IMR-90 (cell line): ENCODE data around the gene CHRNA1. TPM values are rescaled to one million over a fixed set of nuclear protein-coding genes. Genes with fewer than 3 reads are reported as not detected.
A peak's percentile ranks its signal among the peaks of the same experiment; 100 is the strongest.

Experiments
- ATAC-seq: fragments of 200-7000 bp; cut with Tn5 transposase; 2 replicates; pipeline ENCODE4 v1.9.1; 2020; ENCODE audit warnings: low read depth, mild to moderate bottlenecking, moderate library complexity
- BruUV-seq: library from RNA; stranded (reverse); fragments of 400-500 nt; replicated peaks from 2 replicates; lab custom pipeline; 2021; lab: Mats Ljungman, UMichigan
- CTCF ChIA-PET: fragments of 300-600 bp; formaldehyde crosslinking; extraction: SDS; loops from one replicate; lab custom pipeline; 2021; ENCODE audit warnings: antibody characterized with exemption; lab: Yijun Ruan, JAX
- POLR2A ChIA-PET: fragments of 300-600 bp; sonication (Branson Sonifier 250); formaldehyde crosslinking; loops from one replicate; lab custom pipeline; 2022; ENCODE audit warnings: antibody characterized with exemption; ENCODE audit not compliant: unreplicated experiment; lab: Charles Lee
- DNase-seq: peaks from one replicate; pipeline ENCODE4 v3.0.0; 2013
- H2AFZ ChIP-seq: replicated peaks from 2 replicates; pipeline ENCODE3; 2013; ENCODE audit warnings: low read length, mild to moderate bottlenecking; ENCODE audit not compliant: poor library complexity
- H2AK5ac ChIP-seq: 2 replicates; pipeline ENCODE4 v1.6.1; 2013; ENCODE audit warnings: low read depth, low read length, inconsistent platforms
- H2AK9ac ChIP-seq: replicated peaks from 2 replicates; pipeline ENCODE3; 2013; ENCODE audit warnings: mild to moderate bottlenecking, low read depth, low read length, moderate library complexity; ENCODE audit not compliant: poor library complexity
- H2BK120ac ChIP-seq: 2 replicates; pipeline ENCODE4 v1.6.1; 2013; ENCODE audit warnings: low read depth, low read length, inconsistent platforms
- H2BK15ac ChIP-seq: 3 replicates; pipeline ENCODE4 v1.6.1; 2013; ENCODE audit warnings: low read depth, low read length, inconsistent platforms
- H2BK20ac ChIP-seq: 2 replicates; pipeline ENCODE4 v1.6.1; 2013; ENCODE audit warnings: low read depth, mild to moderate bottlenecking, inconsistent platforms, low read length, moderate library complexity
- H2BK5ac ChIP-seq: 2 replicates; pipeline ENCODE4 v1.6.1; 2013; ENCODE audit warnings: mild to moderate bottlenecking, low read depth, low read length, inconsistent platforms; ENCODE audit not compliant: poor library complexity, severe bottlenecking
- H3K14ac ChIP-seq: replicated peaks from 2 replicates; pipeline ENCODE4 v1.6.1; 2013; ENCODE audit warnings: low read depth, low read length, inconsistent platforms
- H3K18ac ChIP-seq: 2 replicates; pipeline ENCODE4 v1.6.1; 2013; ENCODE audit warnings: low read depth, low read length, control low read depth
- H3K23ac ChIP-seq: 2 replicates; pipeline ENCODE4 v1.6.1; 2013; ENCODE audit warnings: low read depth, low read length, inconsistent platforms
- H3K27ac ChIP-seq: 2 replicates; pipeline ENCODE4 v1.5.1; 2013; ENCODE audit warnings: mild to moderate bottlenecking, control low read depth, low read length; ENCODE audit not compliant: insufficient read depth
- H3K27me3 ChIP-seq: 2 replicates; pipeline ENCODE4 v1.6.1; 2013; ENCODE audit warnings: low read length; ENCODE audit not compliant: control insufficient read depth, insufficient read depth
- H3K36me3 ChIP-seq: 2 replicates; pipeline ENCODE4 v1.6.1; 2013; ENCODE audit warnings: low read length, mixed read lengths; ENCODE audit not compliant: control insufficient read depth, insufficient read depth
- H3K4ac ChIP-seq: 2 replicates; pipeline ENCODE4 v1.6.1; 2013; ENCODE audit warnings: low read depth, low read length, inconsistent platforms
- H3K4me1 ChIP-seq: 2 replicates; pipeline ENCODE4 v1.6.1; 2013; ENCODE audit warnings: low read length, mixed read lengths; ENCODE audit not compliant: control insufficient read depth, insufficient read depth
- H3K4me2 ChIP-seq: 2 replicates; pipeline ENCODE4 v1.6.1; 2013; ENCODE audit warnings: low read depth, mild to moderate bottlenecking, control low read depth, low read length, moderate library complexity
- H3K4me3 ChIP-seq: 2 replicates; pipeline ENCODE4 v1.5.1; 2013; ENCODE audit warnings: low read depth, mild to moderate bottlenecking, control low read depth, low read length, moderate library complexity; ENCODE audit not compliant: insufficient read depth
- H3K56ac ChIP-seq: 2 replicates; pipeline ENCODE4 v1.6.1; 2013; ENCODE audit warnings: low read length, inconsistent platforms; ENCODE audit not compliant: insufficient read depth; ENCODE audit errors: extremely low read depth
- H3K79me1 ChIP-seq, 2 experiments: 2 replicates each; pipeline ENCODE4 v1.6.1; 2013; ENCODE audit warnings: low read length in 2 of 2, inconsistent platforms in 1 of 2, low read depth in 1 of 2
- H3K9ac ChIP-seq: 2 replicates; pipeline ENCODE4 v1.6.1; 2013; ENCODE audit warnings: low read depth, low read length, control low read depth
- H3K9me1 ChIP-seq: 2 replicates; pipeline ENCODE4 v1.6.1; 2013; ENCODE audit warnings: low read length, inconsistent platforms; ENCODE audit not compliant: insufficient read depth
- H3K9me3 ChIP-seq: 2 replicates; pipeline ENCODE4 v1.6.1; 2013; ENCODE audit warnings: low read length; ENCODE audit not compliant: control insufficient read depth, insufficient read depth
- H4K20me1 ChIP-seq: 2 replicates; pipeline ENCODE4 v1.6.1; 2013; ENCODE audit warnings: low read length, inconsistent platforms; ENCODE audit not compliant: insufficient read depth
- H4K5ac ChIP-seq: 2 replicates; pipeline ENCODE4 v1.6.1; 2013; ENCODE audit warnings: mild to moderate bottlenecking, low read depth, low read length, control low read depth
- H4K8ac ChIP-seq, 2 experiments: 2 replicates each; pipeline ENCODE4 v1.6.1; 2013; ENCODE audit warnings: low read depth in 2 of 2, low read length in 2 of 2, control low read depth in 1 of 2, inconsistent platforms in 1 of 2
- H4K91ac ChIP-seq: 2 replicates; pipeline ENCODE4 v1.6.1; 2013; ENCODE audit warnings: low read depth, low read length, inconsistent platforms; ENCODE audit not compliant: insufficient read depth
- CEBPB ChIP-seq: IDR thresholded peaks from 2 replicates; pipeline ENCODE4 v1.6.1; 2012; ENCODE audit warnings: low read depth, low read length, improper control_type of control experiment
- ELK1 ChIP-seq: fragments of 150-350 bp; IDR thresholded peaks from 2 replicates; pipeline ENCODE4 v1.6.1; 2016; ENCODE audit warnings: low read depth, mild to moderate bottlenecking, low read length, moderate library complexity, borderline replicate concordance
- WGBS, 2 experiments: methylation state at CpG; one replicate each; pipeline versions ENCODE4 v1.1.5 to v1.1.7; 2013; ENCODE audit warnings: missing lambda C conversion rate in 2 of 2; ENCODE audit not compliant: insufficient read length in 1 of 2; ENCODE audit errors: extremely low coverage in 2 of 2; 5-methylcytosine and 5-hydroxymethylcytosine counted together
- dilution Hi-C: fragments of 300-500 bp; cut with HindIII; formaldehyde crosslinking; loops from one replicate; pipeline ENCODE4 v1.14.3; 2018; ENCODE audit warnings: low sequenced_read_pairs; ENCODE audit not compliant: unreplicated experiment
- in situ Hi-C: fragments of 300-500 bp; cut with MboI; formaldehyde crosslinking; loops from 3 replicates; pipeline ENCODE4 v1.14.3; 2019; ENCODE audit warnings: low sequenced_read_pairs, inconsistent platforms, mixed read lengths
- intact Hi-C: fragments of 100-400 bp; cut with micrococcal nuclease; formaldehyde crosslinking; loops from 2 replicates; pipeline ENCODE4 v1.10.0; 2022
- polyA plus RNA-seq, 3 experiments: library from polyadenylated mRNA; depleted of rRNA; stranded (reverse); fragments of >200 nt; gene quantifications; 2 replicates each; pipeline ENCODE4 v1.2.3, GENCODE V29; 2012; ENCODE audit warnings: low replicate concordance in 1 of 3
- total RNA-seq: library from RNA; depleted of rRNA; stranded (reverse); fragments of >200 nt; gene quantifications from 2 replicates; pipeline ENCODE4 v1.2.3, GENCODE V29; 2012

CHRNA1 gene
- total and polyA plus RNA-seq, 2 of the 4 experiments (the other 2 are of a cell fraction): 0.75 to 0.90 TPM

- H3K79me1 ChIP-seq: peaks cover 0 to 9% of the 10 kb centered on the region in 2 experiments; a peak in 2 of 4 replicates
- no TSS peak for BruUV-seq
- H3K9me1 ChIP-seq: peaks cover 12% of the 10 kb centered on the region
- H4K5ac ChIP-seq: peak overlapping the region; percentile 11; the same call in 1 of the 2 replicates
- TF ChIP-seq ELK1 (no peak), CEBPB (peak; percentile 35; the same call in 1 of the 2 replicates)
- H3K4ac ChIP-seq: peak overlapping the region; percentile 12
- H3K27me3 ChIP-seq: no peaks in the 10 kb centered on the region
- H3K4me2 ChIP-seq: no peak overlapping the region
- no peak overlapping the region for H3K27ac ChIP-seq
- ATAC-seq: no peak
- no peak overlapping the region for H3K9ac ChIP-seq
- no peak overlapping the region for H3K23ac ChIP-seq
- H2BK15ac ChIP-seq: peak overlapping the region; percentile 1; the same call in 1 of the 3 replicates
- H3K4me1 ChIP-seq: peaks cover 30% of the 10 kb centered on the region
- no peak overlapping the region for H3K4me3 ChIP-seq
- no CpG with 5 or more reads among the region's 3 CpGs for WGBS, 2 experiments
- H2BK5ac ChIP-seq: peak overlapping the region; percentile 17
- H4K8ac ChIP-seq: peak overlapping the region; percentile 6 to 31; a peak in 3 of 4 replicates
- no peaks in the 10 kb centered on the region for H3K9me3 ChIP-seq
- H2AK9ac ChIP-seq: no peak overlapping the region
- intact Hi-C loops (no loop called here), in situ Hi-C loops (no loop called here), dilution Hi-C loops (no loop called here)
- peak overlapping the region; percentile 67; the same call in 1 of the 2 replicates for H3K18ac ChIP-seq
- no peak overlapping the region for H3K56ac ChIP-seq
- 0 out of 2 replicates have a peak overlapping the region, but pooled peaks have one; percentile 11 for H3K14ac ChIP-seq
- peak overlapping the region; percentile 41; the same call in 1 of the 2 replicates for H4K91ac ChIP-seq
- no peak overlapping the region for H2AFZ ChIP-seq
- H2AK5ac ChIP-seq: no peak overlapping the region; the same call in 1 of the 2 replicates
- H4K20me1 ChIP-seq: no peaks in the 10 kb centered on the region
- ChIA-PET POLR2A (interaction anchor here (0.6 kb wide), 1 partner anchor 12 kb away, joined by 4 read pairs; no protein-coding TSS in a partner anchor), CTCF (interaction anchor here (1.1 to 1.7 kb wide), 2 partner anchors 19 to 24 kb away, joined by 3 to 5 read pairs; no protein-coding TSS in a partner anchor)
- peaks cover 5% of the 10 kb centered on the region for H3K36me3 ChIP-seq
- peak overlapping the region; percentile 59 for H2BK120ac ChIP-seq
- DNase-seq: peak; percentile 45
- peak overlapping the region; percentile 67; the same call in 1 of the 2 replicates for H2BK20ac ChIP-seq
These were observed 30.6 kb upstream of the CHRNA1 start for GRCh38 chr2:174794851-174795374.
